GM15510 (cell line): Measurements from ENCODE around the gene S100A16.

Experiments used
- POLR2A ChIP-seq: IDR thresholded peaks from 3 replicates; pipeline ENCODE4 v1.6.1; 2011; ENCODE audit warnings: borderline replicate concordance; ENCODE audit not compliant: insufficient read length; ENCODE audit errors: extremely low read depth

Gene S100A16

DNA sequence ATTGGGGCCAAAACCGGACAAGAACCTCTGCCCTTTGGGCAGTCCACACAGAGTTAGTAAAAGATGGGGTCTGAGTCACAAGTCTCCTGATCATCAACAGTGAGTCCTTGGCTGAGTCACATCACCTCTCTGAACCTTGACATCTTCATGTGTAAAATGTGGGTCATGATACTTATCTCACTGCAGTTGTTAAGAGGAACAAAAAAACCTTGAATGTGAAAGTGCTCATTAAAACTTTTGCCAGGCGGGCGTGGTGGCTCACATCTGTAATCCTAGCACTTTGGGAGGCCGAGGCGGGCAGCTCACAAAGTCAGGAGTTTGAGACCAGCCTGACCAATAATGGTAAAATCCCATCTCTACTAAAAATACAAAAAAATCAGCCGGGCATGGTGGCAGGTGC, 15.7 kb downstream of the S100A16 start:
- no peak for TF ChIP-seq POLR2A

DNA sequence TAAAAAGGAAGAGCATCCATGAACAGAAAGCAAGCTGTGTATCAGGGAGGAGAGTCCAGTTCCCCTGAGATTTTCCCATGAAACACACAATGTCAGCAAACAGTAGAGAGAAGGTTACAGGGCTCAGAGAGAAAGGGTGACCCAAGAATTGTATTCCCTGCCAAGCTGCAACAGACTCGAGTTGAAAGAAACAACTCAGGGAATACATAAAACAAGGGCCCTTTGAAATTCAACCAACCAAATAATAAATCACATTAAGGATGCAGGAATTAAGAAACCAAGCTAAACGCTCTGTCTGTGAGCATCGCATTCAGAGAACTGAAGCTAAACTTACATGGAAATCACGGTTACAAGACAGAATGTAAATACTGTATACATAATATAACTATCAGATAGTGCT, 20.2 kb downstream of the S100A16 start:
- TF ChIP-seq POLR2A, result no peak

DNA sequence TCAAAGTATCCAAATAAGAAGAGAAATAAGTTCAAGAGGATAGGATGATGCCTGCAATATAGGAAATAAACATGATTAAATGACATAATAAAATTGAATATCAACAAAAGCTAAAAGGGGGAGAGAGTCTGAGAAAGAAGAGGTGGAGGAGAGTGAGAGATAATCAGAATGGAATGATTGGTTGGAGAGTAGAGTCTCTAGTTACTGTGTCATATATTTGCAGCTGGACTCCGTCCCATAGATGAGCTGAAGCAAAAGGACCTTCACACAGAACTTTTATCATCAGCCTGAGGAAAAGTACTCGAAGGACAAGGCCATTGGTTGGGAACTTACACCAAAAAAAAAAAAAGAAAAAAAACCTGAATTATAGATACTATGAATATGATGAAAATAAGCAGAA, 24.5 kb downstream of the S100A16 start:
- TF ChIP-seq POLR2A, result no peak

DNA sequence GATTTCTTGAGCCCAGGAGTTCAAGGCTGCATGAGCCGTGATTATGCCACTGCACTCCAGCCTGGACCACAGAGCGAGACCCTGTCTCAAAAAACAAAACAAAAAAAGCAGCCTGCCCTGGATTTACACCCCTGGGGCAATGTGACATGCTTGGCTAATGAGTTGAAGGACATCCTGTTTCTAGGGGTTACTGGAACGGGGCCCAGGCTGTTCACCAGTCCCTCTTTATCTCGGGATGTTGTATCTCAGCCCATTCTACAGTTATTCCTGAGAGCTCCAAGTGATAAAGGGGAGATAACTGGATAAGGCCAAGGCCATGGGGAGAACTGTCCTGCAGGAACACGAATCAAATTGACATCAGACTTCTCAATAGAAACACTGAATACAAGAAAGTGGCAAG, 25.6 kb downstream of the S100A16 start:
- TF ChIP-seq POLR2A, result no peak

DNA sequence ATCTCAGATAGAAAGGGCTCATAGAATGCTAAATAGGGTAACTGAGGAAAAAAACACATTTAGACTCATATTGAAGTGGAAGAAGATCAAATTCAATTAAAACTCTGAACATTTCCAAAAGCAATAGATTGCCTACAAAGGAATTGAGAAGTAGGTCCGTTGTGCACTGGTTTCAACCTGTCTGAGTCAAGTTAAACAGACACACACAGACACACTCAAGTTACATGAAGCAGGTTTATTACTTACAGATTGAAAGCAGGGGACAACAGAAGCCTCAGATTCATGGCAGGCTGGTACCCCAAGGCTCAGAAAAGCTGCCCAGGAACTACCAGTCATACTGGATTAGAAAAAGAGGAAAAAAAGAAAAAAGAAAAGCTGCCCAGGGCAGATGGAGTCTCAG, 26.6 kb downstream of the S100A16 start:
- TF ChIP-seq POLR2A, result no peak

DNA sequence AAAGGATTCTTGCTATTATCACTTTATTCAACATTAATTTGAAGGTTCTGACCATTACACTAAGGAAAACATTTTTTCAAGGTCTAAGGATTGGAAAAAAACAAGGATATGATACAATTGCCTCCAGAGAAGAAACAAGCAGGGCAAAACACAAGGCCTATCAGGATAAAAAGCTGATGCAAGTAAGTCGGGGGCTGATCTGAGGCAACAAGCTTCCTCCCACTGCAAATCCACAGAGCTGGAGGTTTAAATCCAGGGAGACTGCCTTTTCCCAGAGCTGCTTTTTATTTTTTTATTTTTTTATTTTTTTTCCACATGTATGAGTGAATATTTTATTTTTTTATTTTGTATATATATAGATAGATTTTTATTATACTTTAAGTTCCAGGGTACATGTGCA, 27.9 kb downstream of the S100A16 start:
- TF ChIP-seq POLR2A, result no peak

DNA sequence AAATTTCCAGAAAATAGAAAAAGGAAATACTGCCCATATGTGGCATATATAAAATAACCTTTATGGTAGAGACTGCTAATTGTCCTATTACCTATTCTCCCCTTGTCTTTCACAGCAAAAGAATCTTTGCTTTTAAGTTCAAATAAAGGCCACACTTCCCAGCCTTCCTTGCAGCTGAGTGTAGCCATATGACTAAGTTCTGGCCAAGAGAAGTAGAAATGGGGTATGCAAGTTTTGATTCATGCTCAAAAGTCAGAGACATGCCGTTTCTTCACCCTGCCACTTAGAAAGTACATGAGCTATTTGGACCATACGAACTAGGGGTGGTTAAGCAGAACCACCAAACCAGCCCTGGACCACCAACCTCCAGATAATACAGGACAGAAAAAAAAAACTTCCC, 29.0 kb downstream of the S100A16 start:
- no peak for TF ChIP-seq POLR2A

DNA sequence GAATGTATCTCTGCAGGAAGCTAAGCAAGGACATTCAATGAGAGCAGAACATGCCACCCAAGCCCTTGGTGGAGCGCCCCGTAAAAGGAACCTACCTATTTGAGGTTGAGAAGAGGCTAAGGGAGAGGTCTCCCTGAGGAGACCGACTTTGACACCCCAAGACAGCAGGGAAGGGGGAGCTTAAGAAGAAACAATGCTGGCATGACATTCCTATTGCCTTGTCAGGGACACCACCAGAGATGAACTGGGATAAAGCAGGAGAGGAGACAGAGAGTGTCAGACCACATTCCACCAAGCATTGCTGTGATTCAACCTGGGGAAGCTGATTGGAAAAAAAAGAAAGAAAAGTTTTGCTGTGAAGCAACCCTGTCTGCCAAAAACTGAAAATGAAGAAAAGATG, 34.0 kb downstream of the S100A16 start:
- no peak for TF ChIP-seq POLR2A

DNA sequence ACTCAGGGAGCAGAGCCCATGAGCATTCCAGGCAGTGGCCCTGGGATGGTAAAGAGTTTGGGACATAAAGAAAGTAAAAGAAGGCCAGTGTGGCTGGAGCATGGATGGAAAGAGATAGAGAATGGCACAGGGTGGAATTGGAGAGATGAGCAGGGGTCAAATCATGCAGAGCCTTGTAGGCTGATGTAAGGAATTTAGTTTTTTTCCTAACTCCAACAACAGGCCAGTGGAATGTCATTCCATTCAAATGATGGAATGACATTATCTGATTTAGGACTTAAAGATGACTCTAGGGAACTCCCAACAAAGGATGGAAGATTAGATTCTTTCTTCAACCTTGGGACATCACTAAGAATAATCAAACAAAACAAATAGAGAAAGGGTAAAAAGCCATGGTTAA, 34.4 kb downstream of the S100A16 start:
- no peak for TF ChIP-seq POLR2A

DNA sequence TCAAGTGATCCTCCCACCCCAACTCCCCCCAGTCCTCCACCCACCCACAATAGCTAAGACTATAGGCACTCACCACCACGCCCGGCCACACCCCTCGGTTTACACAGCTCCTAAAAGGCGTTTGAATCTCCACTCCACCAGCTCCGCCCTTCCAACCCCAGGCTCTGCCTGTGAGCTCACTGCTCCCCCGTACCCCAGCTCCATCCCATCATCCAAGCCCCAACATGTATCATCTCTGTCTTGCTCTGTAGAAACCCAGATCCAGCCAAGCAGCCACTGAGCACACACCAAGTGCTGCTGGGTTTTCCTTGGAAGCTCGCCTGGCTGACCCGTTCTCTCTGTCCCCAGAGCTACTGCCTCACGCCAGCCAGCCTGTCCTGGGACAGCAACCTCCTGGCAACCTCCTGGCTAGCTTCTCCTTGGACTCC, 35.3 kb downstream of the S100A16 start:
- no peak for TF ChIP-seq POLR2A

DNA sequence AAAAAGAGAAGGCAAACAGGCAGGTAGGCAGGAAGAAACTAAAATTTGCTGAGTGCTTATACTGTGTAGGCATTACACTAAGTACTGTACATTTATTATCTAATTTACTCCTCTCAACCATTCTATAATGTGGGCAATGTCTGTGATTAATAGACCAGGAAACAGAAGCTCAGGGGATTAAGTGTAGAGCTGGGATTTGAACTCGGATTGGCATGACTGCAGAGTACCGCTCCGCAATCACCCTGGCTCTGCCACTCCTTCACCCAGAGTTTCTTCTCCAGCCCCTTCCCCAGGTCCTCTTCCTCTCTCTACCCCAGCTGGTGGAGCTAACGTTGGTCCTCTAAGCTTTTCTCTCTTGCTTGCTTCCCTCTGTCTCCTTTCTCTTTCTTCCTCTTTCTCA, 35.8 kb downstream of the S100A16 start:
- TF ChIP-seq POLR2A, result no peak

DNA sequence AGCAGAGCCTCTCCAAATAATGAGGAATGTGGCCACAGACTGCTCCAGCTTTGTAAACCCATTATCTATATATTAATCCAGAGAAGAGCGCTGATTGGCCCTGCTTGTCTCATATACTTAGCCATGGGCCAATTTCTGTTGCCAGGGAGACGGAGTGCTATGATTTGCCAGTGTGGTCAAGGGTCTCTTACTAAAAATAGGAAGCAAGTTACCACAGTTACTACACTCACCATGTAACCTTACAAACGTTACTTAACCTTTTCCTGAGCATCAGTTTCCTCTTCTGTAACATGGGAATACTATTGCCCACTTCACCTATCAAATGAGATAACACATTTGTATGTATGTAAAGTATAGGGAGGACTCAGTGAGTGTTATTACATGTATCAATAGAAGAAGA, 39.6 kb downstream of the S100A16 start:
- TF ChIP-seq POLR2A, result no peak

DNA sequence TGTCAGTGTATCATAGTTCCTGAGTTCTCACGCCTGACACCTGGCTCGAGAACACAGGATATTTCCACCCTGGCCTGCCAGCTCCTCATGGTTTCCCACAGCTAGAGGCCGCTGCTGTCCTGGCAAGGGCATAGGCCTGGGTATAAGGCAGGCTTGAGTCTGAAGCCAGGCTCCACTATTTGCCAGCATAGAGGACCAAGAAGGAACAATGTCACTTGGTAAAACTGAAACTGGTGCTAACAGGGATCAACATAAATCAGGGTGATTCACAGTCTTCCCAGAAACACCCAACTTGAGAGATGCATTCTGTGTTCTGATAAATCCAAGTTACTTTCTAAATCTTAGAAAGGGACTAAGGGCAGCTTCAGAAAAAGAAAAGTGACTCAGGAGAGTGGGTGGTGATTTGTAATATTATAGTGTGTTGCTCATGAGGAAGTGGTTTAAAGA, 40.3 kb downstream of the S100A16 start:
- TF ChIP-seq POLR2A, result no peak

DNA sequence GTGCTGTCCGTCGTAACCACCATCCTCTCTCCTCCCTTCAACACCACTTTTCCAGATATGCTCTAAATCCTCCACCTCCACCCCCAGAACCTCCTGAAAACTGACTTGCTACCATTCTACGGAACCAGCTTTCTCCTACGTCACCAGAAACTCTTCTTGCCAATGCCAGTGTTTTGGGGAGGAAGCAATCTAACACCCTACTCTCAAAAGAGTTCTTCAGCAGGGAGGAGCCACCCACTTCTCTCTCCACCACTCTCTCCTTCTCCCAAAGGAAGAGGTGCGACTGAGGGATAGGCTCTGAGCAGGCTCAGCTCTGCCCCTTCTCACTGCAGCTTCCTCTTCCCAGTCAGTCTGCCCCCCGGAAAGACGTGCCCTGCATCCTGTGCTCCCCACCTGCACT, 41.2 kb downstream of the S100A16 start:
- no peak for TF ChIP-seq POLR2A

DNA sequence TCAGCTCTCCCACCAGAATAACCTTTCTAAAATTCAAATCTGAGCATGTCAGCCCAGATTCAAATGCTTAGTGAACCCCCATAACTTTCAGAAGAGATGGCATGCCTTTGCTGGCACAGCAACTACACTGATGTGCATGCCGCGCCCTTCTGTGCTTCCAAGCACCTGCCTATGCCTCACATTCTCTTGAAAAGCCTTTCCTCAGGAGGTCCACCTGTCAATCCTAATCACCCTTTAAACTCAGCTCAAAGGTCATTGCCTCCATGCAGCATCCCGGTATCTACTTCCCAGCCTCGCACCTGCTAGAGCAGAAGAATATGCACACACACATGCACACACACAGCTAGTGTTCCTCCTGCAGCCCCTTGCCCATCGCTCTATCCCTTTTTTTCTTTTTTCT, 42.1 kb downstream of the S100A16 start:
- no peak for TF ChIP-seq POLR2A

DNA sequence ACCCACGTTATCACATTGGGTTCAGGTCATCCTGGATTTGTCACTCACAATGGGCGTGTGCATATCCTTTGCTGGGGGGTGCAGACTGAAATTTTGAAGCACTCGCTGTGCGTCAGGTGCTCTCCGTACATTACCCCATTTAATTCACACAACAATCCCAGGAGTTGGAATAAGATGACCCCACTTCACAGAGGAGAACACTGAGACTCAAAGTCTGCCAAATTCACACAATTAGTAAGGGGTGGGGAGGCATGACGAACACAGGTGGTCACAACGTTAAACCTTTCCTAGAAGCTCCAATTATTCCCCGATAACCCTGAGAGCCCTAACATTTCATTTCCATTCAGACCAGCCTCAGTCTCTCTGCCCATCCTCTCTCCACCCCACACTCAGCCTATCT, 43.5 kb downstream of the S100A16 start:
- TF ChIP-seq POLR2A, result no peak

DNA sequence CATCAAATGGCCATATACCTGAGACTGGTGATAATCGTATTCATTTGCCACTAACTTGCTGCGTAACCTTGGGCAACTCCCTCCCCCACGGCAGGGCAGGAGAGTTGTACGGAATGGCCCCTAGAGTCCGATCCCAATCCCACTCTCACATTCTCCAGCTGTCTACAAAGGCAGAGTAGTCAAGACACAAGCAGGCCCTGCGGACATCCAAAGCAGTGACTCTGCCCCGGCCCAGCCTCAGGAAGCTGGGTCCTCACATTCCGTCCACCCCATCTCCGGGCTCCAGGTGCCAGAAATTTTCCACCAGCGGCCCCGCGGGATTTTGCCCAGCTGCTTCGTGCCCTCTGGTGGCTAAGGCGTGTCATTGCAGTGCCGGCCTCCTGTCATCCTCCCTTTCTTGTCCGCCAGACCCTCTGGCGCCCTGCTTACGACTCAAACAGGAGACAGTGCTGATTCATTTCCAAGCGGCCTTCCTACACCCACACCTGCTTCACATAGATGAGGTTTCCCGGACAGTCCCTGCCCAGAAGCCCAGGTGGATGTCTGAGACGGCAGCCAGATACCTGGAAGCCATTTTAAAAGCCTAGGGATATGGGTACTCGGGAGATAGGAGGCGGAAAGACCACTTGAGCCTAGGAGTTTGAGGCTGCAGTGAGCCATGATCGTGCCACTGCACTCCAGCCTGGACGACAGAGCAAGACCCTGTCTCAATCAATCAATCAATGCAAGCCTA, 44.4 kb downstream of the S100A16 start:
- no peak for TF ChIP-seq POLR2A
